CMK (cell line): ENCODE measurements around the gene ZDHHC4.
A peak's percentile ranks its signal among the peaks of the same experiment; 100 is the strongest.

Source experiments
- DNase-seq: peaks from one replicate; pipeline ENCODE4 v3.0.0-alpha.2; 2010; ENCODE audit warnings: low read depth

Gene ZDHHC4

GRCh38 chr7:6636741-6637543 lies 59.7 kb downstream of the ZDHHC4 start, which contains the start of gene ZNF316:
TSS of gene ZNF316 (plus strand) at chr7:6637318. CDS start at chr7:6642410, 5,092 bp downstream.
- no peak for DNase-seq

GRCh38 chr7:6637544-6638229 lies 60.4 kb downstream of the ZDHHC4 start:
- peak; percentile 39 for DNase-seq
